NAMALWA (cell line): Measurements from ENCODE around the gene NEK4.
A peak's percentile ranks its signal among the peaks of the same experiment; 100 is the strongest.
"Not testable (repeated sequence)": the region's sequence is repeated elsewhere in the genome, so short reads cannot be mapped to it uniquely, and the experiment has no call there.

Source experiments
- DNase-seq: peaks from one replicate; pipeline ENCODE4 v3.0.0-alpha.2; 2015; ENCODE audit warnings: low spot score

NEK4 gene

GRCh38 chr3:52696830-52697631 lies 73.7 kb downstream of the NEK4 start:
- DNase-seq, result no peak

- DNase-seq, result no peak
Measured at GRCh38 chr3:52695798-52696671, 74.7 kb downstream of the NEK4 start.

DNA sequence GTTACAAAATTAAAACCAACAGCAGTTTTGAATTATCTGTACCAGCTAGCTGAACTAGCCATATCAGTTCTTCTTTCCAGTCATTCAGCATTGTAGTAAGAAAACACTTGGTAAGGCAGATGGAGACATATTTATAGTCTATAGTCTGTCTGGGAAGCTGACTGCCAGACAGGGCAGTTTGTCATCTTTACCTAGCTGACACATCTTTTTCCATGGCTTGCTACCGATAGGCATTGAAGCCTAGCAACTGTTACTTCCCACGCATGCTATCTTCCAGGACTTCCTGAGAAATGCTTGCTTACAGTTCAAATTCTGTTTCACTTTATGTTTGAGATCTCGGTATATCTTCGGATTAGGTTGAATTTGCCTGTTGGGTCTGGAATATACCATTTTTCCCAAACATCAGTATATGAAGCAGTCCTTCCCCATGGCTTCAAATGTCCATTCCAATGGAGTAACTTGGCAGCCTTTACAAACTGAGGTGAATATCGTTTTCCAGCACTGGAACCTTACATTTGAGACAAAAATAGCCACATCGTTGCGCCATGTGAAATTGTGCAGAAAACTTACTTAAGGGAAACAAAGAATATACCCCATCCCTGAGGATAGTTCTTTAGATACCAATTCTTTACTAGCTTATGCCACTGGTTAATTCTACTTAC lies 76.1 kb downstream of the NEK4 start:
- DNase-seq, result no peak

DNA sequence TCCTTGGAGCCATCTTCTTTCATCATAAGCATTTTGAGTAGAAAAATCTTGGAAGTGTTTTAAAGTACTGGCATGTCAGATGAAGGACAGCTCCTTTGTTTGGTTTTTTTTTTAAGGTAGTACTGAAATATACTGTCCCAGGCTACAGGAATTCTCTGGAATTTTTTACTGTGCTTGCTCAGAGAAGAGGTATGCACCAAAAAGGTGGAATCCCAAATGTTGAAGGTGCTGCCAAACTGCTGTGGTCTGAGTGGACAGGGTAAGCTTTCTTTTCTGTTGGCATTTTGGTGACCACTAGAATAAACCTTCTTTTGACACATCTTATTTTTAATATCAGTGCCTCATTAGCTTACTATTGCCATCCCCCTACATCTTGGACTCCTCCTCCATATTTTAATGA lies 77.7 kb downstream of the NEK4 start:
- no peak for DNase-seq

DNA sequence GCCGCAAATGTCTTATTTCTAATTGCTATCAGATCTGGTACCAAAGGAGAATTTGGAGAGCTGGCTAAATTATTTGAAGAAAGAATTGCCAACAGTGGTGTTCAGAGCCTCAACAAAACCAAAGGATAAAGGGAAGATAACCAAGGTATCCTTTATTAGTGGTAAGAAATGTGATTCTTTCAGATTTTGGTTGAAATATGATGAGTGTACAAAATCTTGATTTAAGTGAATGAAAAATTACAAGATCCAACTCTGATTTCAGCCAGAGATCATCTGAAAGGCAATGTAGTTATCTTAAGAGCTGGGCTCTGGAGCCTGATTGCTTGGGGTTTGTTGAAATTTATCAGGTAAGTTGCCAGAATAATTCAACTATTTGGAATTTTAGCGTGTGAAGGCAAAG lies 80.2 kb downstream of the NEK4 start:
- DNase-seq, result no peak

DNA sequence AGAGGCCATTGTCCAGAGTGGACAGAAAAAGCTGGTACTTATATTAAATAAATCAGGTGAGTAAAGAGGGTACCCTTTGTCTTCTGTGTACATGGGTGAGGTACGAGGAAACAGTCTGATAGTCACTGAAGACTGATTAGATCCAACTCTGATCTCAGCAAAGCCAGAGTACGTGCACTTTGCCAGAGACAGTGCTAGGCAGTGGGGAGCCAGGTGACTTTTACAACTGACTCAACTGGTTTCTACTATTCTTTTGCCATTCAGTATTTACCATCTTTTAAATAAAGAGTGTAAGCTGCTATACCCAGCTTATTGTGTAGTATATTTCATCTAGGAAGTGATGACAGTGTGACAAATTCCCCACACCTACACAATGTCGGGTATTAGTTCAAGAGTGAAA lies 81.6 kb downstream of the NEK4 start:
- DNase-seq, result no peak

GRCh38 chr3:52688266-52688665 lies 82.5 kb downstream of the NEK4 start:
- DNase-seq, result no peak

DNA sequence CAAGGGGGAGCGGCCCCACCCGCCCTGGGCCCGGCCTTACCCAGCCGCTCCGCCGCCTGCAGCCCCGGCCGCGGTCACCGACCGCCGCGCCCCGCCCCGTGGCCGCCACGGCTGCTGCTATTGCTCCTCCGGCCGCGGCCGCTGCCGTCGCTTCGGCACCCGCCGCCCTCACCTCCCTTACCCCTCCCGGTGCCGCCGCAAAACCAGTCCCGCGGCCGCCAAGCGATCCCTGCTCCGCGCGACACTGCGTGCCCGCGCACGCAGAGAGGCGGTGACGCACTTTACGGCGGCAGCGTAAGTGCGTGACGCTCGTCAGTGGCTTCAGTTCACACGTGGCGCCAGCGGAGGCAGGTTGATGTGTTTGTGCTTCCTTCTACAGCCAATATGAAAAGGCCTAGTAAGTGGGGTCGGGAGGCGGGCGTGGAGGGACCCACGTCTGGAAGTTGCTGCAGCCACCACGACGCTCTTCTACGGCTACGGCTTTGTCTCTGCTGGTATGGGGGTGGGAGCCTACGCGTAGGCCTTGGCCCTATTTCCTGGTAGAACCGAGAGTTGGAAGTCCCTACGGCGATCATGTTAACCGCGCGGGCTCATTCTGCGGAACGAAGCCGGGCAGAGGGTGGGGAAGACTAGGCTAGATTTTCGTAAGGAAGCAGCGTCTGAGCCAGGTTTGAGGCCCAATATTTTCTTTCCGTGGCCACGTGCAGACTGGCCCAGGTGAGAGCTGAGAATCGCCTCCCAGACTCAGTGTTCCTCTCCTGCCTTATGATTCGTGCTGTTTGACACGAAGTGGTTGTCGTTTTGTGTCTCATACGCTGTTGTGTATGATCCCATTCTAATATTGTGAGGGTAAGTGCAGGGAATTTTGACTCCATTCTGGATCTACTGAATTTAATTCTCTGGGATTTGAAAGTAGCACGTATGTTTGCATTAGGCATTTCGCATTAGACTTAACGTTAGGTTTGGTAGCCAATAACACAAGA lies 84.7 kb downstream of the NEK4 start, which contains the start of the genes GNL3 and PBRM1:
TSS of gene GNL3 (plus strand) at position 324 of the 983 bp plus-strand sequence. CDS start at position 385, 61 bp downstream.
TSS of gene PBRM1 (minus strand) at position 205 of the 983 bp plus-strand sequence.
- DNase-seq, result peak; percentile 91

- DNase-seq, result peak; percentile 73
Measured at GRCh38 chr3:52685285-52685708, 85.4 kb downstream of the NEK4 start.

GRCh38 chr3:52684184-52684583 lies 86.6 kb downstream of the NEK4 start:
- DNase-seq, result no peak

- DNase-seq, result no peak
Measured at GRCh38 chr3:52683611-52684010, 87.1 kb downstream of the NEK4 start.

- DNase-seq, result no peak
Measured at GRCh38 chr3:52682016-52682415, 88.7 kb downstream of the NEK4 start.

- DNase-seq, result no peak
Measured at GRCh38 chr3:52681596-52681995, 89.1 kb downstream of the NEK4 start.

- no peak for DNase-seq
Measured at GRCh38 chr3:52679811-52680210, 90.9 kb downstream of the NEK4 start.

DNA sequence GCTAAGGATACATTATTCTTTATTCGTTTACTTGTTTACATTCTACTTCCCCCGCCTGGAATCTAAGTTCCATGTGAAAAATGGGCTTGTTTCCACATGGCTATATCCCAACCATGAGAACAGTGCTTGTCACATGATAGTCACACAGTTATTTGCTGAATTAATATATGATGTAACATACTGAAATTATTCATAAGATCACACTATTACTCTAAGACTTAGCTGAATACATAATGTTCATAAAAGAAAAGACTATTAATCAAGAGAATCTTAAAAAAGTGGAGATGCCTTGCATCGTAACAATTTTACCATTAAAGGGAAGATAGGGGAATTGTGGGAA lies 91.6 kb downstream of the NEK4 start:
- no peak for DNase-seq

DNA sequence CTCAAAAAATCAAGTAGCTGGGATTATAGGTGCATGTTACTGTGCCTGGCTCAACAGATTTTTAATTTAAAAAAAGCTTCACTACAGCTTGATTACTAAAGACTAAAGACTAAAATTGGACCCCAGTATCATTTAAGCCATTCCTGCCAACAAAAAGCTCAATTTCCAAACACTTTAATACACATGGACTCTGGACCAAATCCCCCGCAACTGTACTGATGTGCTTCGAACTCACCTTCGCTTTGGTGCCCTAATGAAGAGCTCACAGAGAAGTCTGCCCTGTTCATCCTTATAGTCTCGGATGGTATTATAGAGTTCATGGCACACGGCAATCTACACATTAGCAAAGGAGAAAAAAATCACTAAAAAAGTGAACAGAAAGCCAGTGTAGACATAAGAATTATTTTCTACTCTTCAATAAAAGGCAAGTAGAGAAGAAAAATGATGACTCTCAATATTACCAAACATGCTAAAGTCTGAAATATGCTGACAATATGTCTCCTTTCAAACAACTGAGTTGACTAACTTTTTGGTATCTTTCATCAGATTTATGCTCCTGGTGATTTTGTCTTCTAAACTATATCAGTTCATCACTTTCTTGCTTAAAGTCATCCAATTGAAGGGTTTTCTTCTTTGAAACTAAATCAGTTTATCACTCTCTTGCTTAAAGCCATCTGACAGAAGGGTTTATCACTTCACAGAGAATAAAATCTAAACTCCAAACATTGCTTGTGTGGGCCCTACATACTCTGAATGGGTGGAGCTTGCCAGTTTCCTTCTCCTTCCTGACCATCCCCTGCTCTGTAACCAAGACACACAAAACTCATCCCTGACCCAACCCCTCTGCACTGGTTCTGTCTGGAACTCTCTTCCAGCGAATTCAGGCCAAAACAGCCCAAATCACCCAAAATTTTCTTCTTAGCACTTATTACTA lies 92.2 kb downstream of the NEK4 start:
- no peak for DNase-seq

DNA sequence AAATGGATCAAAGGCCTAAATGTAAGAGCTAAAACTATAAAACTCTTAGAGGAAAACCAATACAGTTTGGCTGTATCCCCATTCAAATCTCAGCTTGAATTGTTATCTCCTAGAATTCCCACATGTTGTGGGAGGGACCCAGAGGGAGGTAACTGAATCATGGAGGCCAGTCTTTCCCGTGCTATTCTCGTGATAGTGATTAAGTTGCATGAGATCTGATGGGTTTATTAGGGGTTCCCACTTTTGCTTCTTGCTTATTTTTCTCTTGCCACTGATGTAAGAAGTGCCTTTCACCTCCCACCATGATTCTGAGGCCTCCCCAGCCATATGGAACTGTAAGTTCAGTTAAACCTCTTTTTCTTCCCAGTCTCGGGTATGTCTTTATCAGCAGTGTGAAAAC lies 94.5 kb downstream of the NEK4 start:
- not testable (repeated sequence) for DNase-seq

GRCh38 chr3:52671676-52672075 lies 99.1 kb downstream of the NEK4 start:
- DNase-seq, result no peak

- DNase-seq, result no peak
Measured at GRCh38 chr3:52670621-52671521, 99.9 kb downstream of the NEK4 start.
